Measurements from ENCODE around the gene GALNT6. TPM values are rescaled to one million over a fixed set of nuclear protein-coding genes. Genes with fewer than 3 reads are reported as not detected.
"Not testable (repeated sequence)": the region's sequence is repeated elsewhere in the genome, so short reads cannot be mapped to it uniquely, and the experiment has no call there.

Gene GALNT6
- total and polyA plus RNA-seq, 5 donors from 2014 or later = 2.3 to 19.5 (median 2.9) TPM

DNA sequence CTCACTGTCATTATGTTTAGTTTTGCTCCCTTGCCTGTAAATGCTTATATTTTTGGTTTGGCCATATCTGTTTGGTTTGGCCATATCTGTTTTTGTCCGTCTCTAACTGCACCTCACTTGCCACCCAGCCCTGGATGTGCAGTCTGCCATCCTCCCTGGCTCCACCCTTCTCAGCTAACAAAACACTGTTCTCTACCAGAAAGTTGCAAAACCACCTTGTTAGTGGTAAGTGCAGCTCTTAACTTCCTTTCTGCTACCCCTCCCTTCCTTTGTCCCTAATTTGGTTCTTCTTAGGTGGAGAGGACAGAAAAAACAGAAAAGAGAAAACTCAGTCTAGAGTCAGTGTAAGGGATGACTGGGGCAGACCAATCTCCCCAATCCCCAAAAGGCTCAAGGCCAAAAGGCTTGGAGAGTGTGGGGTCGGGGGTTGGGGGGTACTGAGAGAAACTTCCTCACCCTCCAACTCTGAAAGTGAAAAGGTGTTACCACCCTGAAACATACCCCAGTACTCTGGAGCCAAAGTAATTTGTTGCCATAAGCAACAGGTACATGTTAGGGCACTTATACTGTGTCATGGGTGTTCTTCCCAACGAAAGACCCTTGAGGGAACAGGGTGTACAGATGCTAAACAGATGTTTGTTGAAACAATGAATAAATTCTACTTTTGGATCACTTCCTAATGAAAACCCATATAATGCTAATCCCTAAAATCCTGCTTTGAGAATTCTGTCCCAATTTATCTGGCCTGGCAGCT, 72.2 kb downstream of the GALNT6 start:
- Mint-ChIP-seq H3K27me3 (no peaks in the 10 kb centered on the region), H3K4me1 (peaks cover 15 to 87% (median 58%) of the 10 kb centered on the region in 4 donors), H3K9me3 (no peaks in the 10 kb centered on the region), H3K4me3 (peak overlapping the region; percentile 98 to 100 (median 99)), H3K27ac (peak overlapping the region; percentile 88 to 100 (median 89)), H3K36me3 (peaks cover 51% of the 10 kb centered on the region)
- H3K27ac ChIP-seq (ENCODE audit: insufficient read depth, low read length, poor library complexity, severe bottlenecking) = peak overlapping the region; percentile 95
- peak; percentile 90 to 91 for ATAC-seq (ENCODE audit: low read depth in 2 of 2)
- H3K4me1 ChIP-seq (ENCODE audit: control insufficient read depth, insufficient read depth, low read length, poor library complexity, severe bottlenecking) = peaks cover 86% of the 10 kb centered on the region
- no peaks in the 10 kb centered on the region for H3K9me3 ChIP-seq (ENCODE audit: control insufficient read depth in 2 of 2, low read length in 2 of 2)
- peak overlapping the region; percentile 99 for H3K4me3 ChIP-seq (ENCODE audit: low read depth, low read length)
- peaks cover 25% of the 10 kb centered on the region for H3K36me3 ChIP-seq (ENCODE audit: control insufficient read depth, insufficient read depth, low read length)
- peak; percentile 13 to 93 (median 70) for DNase-seq
- H3K27me3 ChIP-seq (ENCODE audit: control insufficient read depth, insufficient read depth, low read length) = no peaks in the 10 kb centered on the region

GRCh38 chr12:51318057-51318806, 73.0 kb downstream of the GALNT6 start:
- not testable (repeated sequence) for ATAC-seq (ENCODE audit: low read depth in 2 of 2)

DNA sequence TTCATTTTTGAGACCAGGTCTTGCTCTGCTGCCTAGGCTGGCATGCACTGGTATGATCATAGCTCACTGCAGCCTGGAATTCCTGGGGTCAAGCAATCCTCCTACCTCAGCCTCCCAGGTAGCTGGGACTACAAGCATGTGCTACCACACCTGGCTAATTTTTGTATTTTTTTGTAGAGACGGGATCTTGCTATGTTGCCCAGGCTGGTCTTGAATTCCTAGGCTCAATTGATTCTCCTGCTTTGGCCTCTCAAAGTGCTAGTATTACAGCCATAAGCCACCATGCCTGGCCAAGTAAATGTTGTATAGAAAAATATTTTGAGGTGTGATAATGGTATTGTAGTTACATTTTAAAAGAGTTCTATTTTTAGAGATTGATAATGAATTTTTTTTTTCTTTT, 79.8 kb downstream of the GALNT6 start:
- Mint-ChIP-seq H3K36me3 (peaks cover 45% of the 10 kb centered on the region), H3K4me1 (peaks cover 27 to 87% (median 54%) of the 10 kb centered on the region in 4 donors), H3K9me3 (no peaks in the 10 kb centered on the region), H3K27me3 (no peaks in the 10 kb centered on the region), H3K4me3 (no peak overlapping the region), H3K27ac (peak overlapping the region; percentile 51 to 94 (median 68))
- Histone ChIP-seq H3K4me3 (ENCODE audit: low read depth, low read length) (no peak overlapping the region), H3K36me3 (ENCODE audit: control insufficient read depth, insufficient read depth, low read length) (peaks cover 76% of the 10 kb centered on the region), H3K27ac (ENCODE audit: insufficient read depth, low read length, poor library complexity, severe bottlenecking) (no peak overlapping the region), H3K9me3 (ENCODE audit: control insufficient read depth in 2 of 2, low read length in 2 of 2) (no peaks in the 10 kb centered on the region), H3K27me3 (ENCODE audit: control insufficient read depth, insufficient read depth, low read length) (no peaks in the 10 kb centered on the region), H3K4me1 (ENCODE audit: control insufficient read depth, insufficient read depth, low read length, poor library complexity, severe bottlenecking) (peaks cover 56% of the 10 kb centered on the region)
- ATAC-seq (ENCODE audit: low read depth in 2 of 2) = no peak
- no peak for DNase-seq

More at GRCh38 chr12:51318057-51318806, 73.0 kb downstream of the GALNT6 start:
- DNase-seq; H3K9me3 Mint-ChIP-seq; H3K9me3 ChIP-seq (ENCODE audit: control insufficient read depth in 2 of 2, low read length in 2 of 2); H3K27me3 ChIP-seq (ENCODE audit: control insufficient read depth, insufficient read depth, low read length); H3K27me3 Mint-ChIP-seq: not testable (repeated sequence)
- peak overlapping the region; percentile 95 for H3K27ac ChIP-seq (ENCODE audit: insufficient read depth, low read length, poor library complexity, severe bottlenecking)
- Mint-ChIP-seq H3K36me3 (peaks cover 50% of the 10 kb centered on the region), H3K4me1 (peaks cover 15 to 88% (median 56%) of the 10 kb centered on the region in 4 donors), H3K4me3 (peak overlapping the region; percentile 98 to 100 (median 99)), H3K27ac (peak overlapping the region; percentile 88 to 100 (median 94))
- peaks cover 30% of the 10 kb centered on the region for H3K36me3 ChIP-seq (ENCODE audit: control insufficient read depth, insufficient read depth, low read length)
- peak overlapping the region; percentile 99 for H3K4me3 ChIP-seq (ENCODE audit: low read depth, low read length)
- peaks cover 86% of the 10 kb centered on the region for H3K4me1 ChIP-seq (ENCODE audit: control insufficient read depth, insufficient read depth, low read length, poor library complexity, severe bottlenecking)

GRCh38 chr12:51307655-51308593, 83.3 kb downstream of the GALNT6 start:
- Mint-ChIP-seq H3K9me3 (no peaks in the 10 kb centered on the region), H3K36me3 (peaks cover 52% of the 10 kb centered on the region), H3K4me1 (peaks cover 21 to 82% (median 58%) of the 10 kb centered on the region in 4 donors), H3K4me3 (peak overlapping the region in 2 of 4 donors; percentile 36 to 49), H3K27me3 (no peaks in the 10 kb centered on the region), H3K27ac (peak overlapping the region; percentile 77 to 96 (median 79))
- peaks cover 81% of the 10 kb centered on the region for H3K36me3 ChIP-seq (ENCODE audit: control insufficient read depth, insufficient read depth, low read length)
- ATAC-seq (ENCODE audit: low read depth in 2 of 2) (peak in 1 of 2 donors; percentile 34), DNase-seq (no peak)
- peaks cover 36% of the 10 kb centered on the region for H3K4me1 ChIP-seq (ENCODE audit: control insufficient read depth, insufficient read depth, low read length, poor library complexity, severe bottlenecking)
- H3K4me3 ChIP-seq (ENCODE audit: low read depth, low read length) = peak overlapping the region; percentile 9
- H3K27ac ChIP-seq (ENCODE audit: insufficient read depth, low read length, poor library complexity, severe bottlenecking) = peak overlapping the region; percentile 44
- H3K9me3 ChIP-seq (ENCODE audit: control insufficient read depth in 2 of 2, low read length in 2 of 2) = no peaks in the 10 kb centered on the region
- no peaks in the 10 kb centered on the region for H3K27me3 ChIP-seq (ENCODE audit: control insufficient read depth, insufficient read depth, low read length)

GRCh38 chr12:51306507-51306906, 84.7 kb downstream of the GALNT6 start:
- Mint-ChIP-seq H3K4me1 (peaks cover 22 to 73% (median 55%) of the 10 kb centered on the region in 4 donors), H3K4me3 (peak overlapping the region in 1 of 4 donors; percentile 29), H3K9me3 (no peaks in the 10 kb centered on the region), H3K36me3 (peaks cover 49% of the 10 kb centered on the region), H3K27me3 (no peaks in the 10 kb centered on the region), H3K27ac (peak overlapping the region; percentile 9 to 71 (median 29))
- Histone ChIP-seq H3K27ac (ENCODE audit: insufficient read depth, low read length, poor library complexity, severe bottlenecking) (no peak overlapping the region), H3K27me3 (ENCODE audit: control insufficient read depth, insufficient read depth, low read length) (no peaks in the 10 kb centered on the region), H3K4me3 (ENCODE audit: low read depth, low read length) (no peak overlapping the region), H3K36me3 (ENCODE audit: control insufficient read depth, insufficient read depth, low read length) (peaks cover 83% of the 10 kb centered on the region), H3K4me1 (ENCODE audit: control insufficient read depth, insufficient read depth, low read length, poor library complexity, severe bottlenecking) (peaks cover 27% of the 10 kb centered on the region), H3K9me3 (ENCODE audit: control insufficient read depth in 2 of 2, low read length in 2 of 2) (no peaks in the 10 kb centered on the region)
- DNase-seq (no peak), ATAC-seq (ENCODE audit: low read depth in 2 of 2) (no peak)

Other genes with a start within 250 kb of the GALNT6 start
- gene TFCP2, start 218.3 kb downstream of the GALNT6 start, total RNA-seq = 24.9 TPM
- gene TFCP2, start 218.3 kb downstream of the GALNT6 start, polyA plus RNA-seq = 10 to 100 TPM in 3 of 4 donors, 1 to 10 TPM in 1; 9.0 to 12.2 (median 11.2) TPM
- 25.1 TPM for gene POU6F1, start 173.3 kb downstream of the GALNT6 start, total RNA-seq
- 1 to 10 TPM in 3 of 4 donors, under 1 TPM in 1; 0.74 to 2.7 (median 2.4) TPM for gene POU6F1, start 173.3 kb downstream of the GALNT6 start, polyA plus RNA-seq
- 338 TPM for gene DAZAP2, start 152.6 kb downstream of the GALNT6 start, total RNA-seq
- gene DAZAP2, start 152.6 kb downstream of the GALNT6 start, polyA plus RNA-seq = 1,000 to 10,000 TPM; 1,508 to 1,956 (median 1,583) TPM
- 3.4 TPM for gene SMAGP, start 121.0 kb downstream of the GALNT6 start, total RNA-seq
- 10 to 100 TPM in 2 of 4 donors, 1 to 10 TPM in 2; 5.7 to 13.5 (median 8.7) TPM for gene SMAGP, start 121.0 kb downstream of the GALNT6 start, polyA plus RNA-seq
- gene BIN2, start 67.2 kb downstream of the GALNT6 start, total RNA-seq = 273 TPM
- 100 to 1,000 TPM; 204 to 255 (median 228) TPM for gene BIN2, start 67.2 kb downstream of the GALNT6 start, polyA plus RNA-seq
- gene CELA1, start 44.7 kb downstream of the GALNT6 start, total RNA-seq = not detected
- gene CELA1, start 44.7 kb downstream of the GALNT6 start, polyA plus RNA-seq = 1 to 10 TPM in 3 of 4 donors, under 1 TPM in 1; 0.25 to 2.0 (median 1.4) TPM
- 3.5 TPM for gene SLC4A8, start 33.4 kb upstream of the GALNT6 start, total RNA-seq
- 1 to 10 TPM in 1 of 4 donors, under 1 TPM in 2, not detected in 1; 0.16 to 1.4 (median 0.57) TPM for gene SLC4A8, start 33.4 kb upstream of the GALNT6 start, polyA plus RNA-seq
- gene SCN8A, start 199.8 kb upstream of the GALNT6 start, total RNA-seq = 1.1 TPM
- gene SCN8A, start 199.8 kb upstream of the GALNT6 start, polyA plus RNA-seq = under 1 TPM; 0.30 to 0.78 (median 0.55) TPM

Data from CD4-positive, CD25-positive, alpha-beta regulatory T cell (primary cell).